A549 (cell line): ENCODE results near the gene OR6A2. TPM values are rescaled to one million over a fixed set of nuclear protein-coding genes. Genes with fewer than 3 reads are reported as not detected.
"Not testable (repeated sequence)": the region's sequence is repeated elsewhere in the genome, so short reads cannot be mapped to it uniquely, and the experiment has no call there.

ENCODE experiments used
- ATAC-seq, 2 experiments: fragments of 200-7000 bp in 1 of 2; fragments of >200 bp in 1 of 2; cut with Nextera tagmentation in 1 of 2; cut with Tn5 transposase in 1 of 2; 3 replicates each; pipeline versions ENCODE4 v1.8.0 to v1.9.1; 2018 to 2020; ENCODE audit warnings: mild to moderate bottlenecking in 1 of 2, moderate library complexity in 1 of 2
- CTCF ChIA-PET: fragments of 300-600 bp; sonication (Branson Sonifier 250); formaldehyde crosslinking; extraction: SDS; loops from one replicate; lab custom pipeline; 2021; ENCODE audit warnings: antibody characterized with exemption, inconsistent platforms; lab: Yijun Ruan, JAX
- POLR2A ChIA-PET: fragments of 350-600 bp; formaldehyde crosslinking; extraction: SDS; loops from one replicate; lab custom pipeline; 2021; ENCODE audit warnings: antibody characterized with exemption, inconsistent platforms; lab: Yijun Ruan, JAX
- DNase-seq, 2 experiments: peaks; one replicate each; pipeline versions ENCODE4 v3.0.0 to v3.0.0-alpha.2; 2011 to 2016; ENCODE audit warnings: low read depth in 1 of 2, low spot score in 1 of 2
- FAIRE-seq: peaks from 2 replicates; lab custom pipeline; 2011; peaks lifted over from hg19 to GRCh38; lab: Jason Lieb, UNC
- H3K27ac ChIP-seq, 2 experiments: fragments of >200 bp; sonication (Bioruptor Twin); formaldehyde crosslinking; 3 replicates each; pipeline ENCODE4 v1.5.1; 2016 to 2017
- H3K4me1 ChIP-seq: fragments of >200 bp; sonication (Bioruptor Twin); formaldehyde crosslinking; 3 replicates; pipeline ENCODE4 v1.6.1; 2016
- H3K4me2 ChIP-seq: fragments of >200 bp; sonication (Bioruptor Twin); formaldehyde crosslinking; 3 replicates; pipeline ENCODE4 v1.6.1; 2016
- H3K4me3 ChIP-seq: fragments of >200 bp; sonication (Bioruptor Twin); formaldehyde crosslinking; 3 replicates; pipeline ENCODE4 v1.5.1; 2016
- H3K9me3 ChIP-seq: fragments of >200 bp; sonication (Bioruptor Twin); formaldehyde crosslinking; 3 replicates; pipeline ENCODE4 v1.6.1; 2016
- ATOH8 ChIP-seq: fragments of 250-450 bp; sonication (Bioruptor Pico); IDR thresholded peaks from 2 replicates; pipeline ENCODE4 v1.5.0; 2020; ENCODE audit warnings: low read depth, mild to moderate bottlenecking, moderate library complexity
- BHLHE40 ChIP-seq: IDR thresholded peaks from 2 replicates; pipeline ENCODE4 v1.6.1; 2012; ENCODE audit warnings: low read depth, low read length, inconsistent platforms
- CBX8 ChIP-seq: fragments of 200-600 bp; sonication (generic); IDR thresholded peaks from 2 replicates; pipeline ENCODE4 v1.6.1; 2016
- CHD2 ChIP-seq: fragments of 150-350 bp; IDR thresholded peaks from 2 replicates; pipeline ENCODE4 v1.6.1; 2014; ENCODE audit warnings: low read length; ENCODE audit not compliant: partially characterized antibody
- CHD4 ChIP-seq: fragments of 200-600 bp; sonication (generic); IDR thresholded peaks from 2 replicates; pipeline ENCODE4 v1.6.1; 2016; ENCODE audit warnings: antibody characterized with exemption, mild to moderate bottlenecking, borderline replicate concordance
- CTCF ChIP-seq: fragments of >200 bp; sonication (Bioruptor Twin); formaldehyde crosslinking; IDR thresholded peaks from 3 replicates; pipeline ENCODE4 v1.5.1; 2016
- E2F6 ChIP-seq: IDR thresholded peaks from 2 replicates; pipeline ENCODE4 v1.6.1; 2012; ENCODE audit warnings: low read depth, borderline replicate concordance
- FOSL2 ChIP-seq, 2 experiments: fragments of 450-650 bp in 1 of 2; fragments of >200 bp in 1 of 2; sonication (Bioruptor Twin) in 1 of 2; formaldehyde crosslinking; IDR thresholded peaks; 2 replicates each; pipeline versions ENCODE4 v1.5.0 to v1.6.1; 2016 to 2020; ENCODE audit warnings: mild to moderate bottlenecking in 1 of 2, moderate library complexity in 1 of 2
- HDAC2 ChIP-seq: fragments of 200-600 bp; sonication (generic); IDR thresholded peaks from 2 replicates; pipeline ENCODE4 v1.6.1; 2016
- HMGXB4 ChIP-seq: fragments of 250-450 bp; sonication (Bioruptor Pico); IDR thresholded peaks from 2 replicates; pipeline ENCODE4 v1.5.0; 2021; ENCODE audit warnings: mild to moderate bottlenecking, moderate library complexity, borderline replicate concordance
- HOXB13 ChIP-seq: fragments of 250-450 bp; sonication (Bioruptor Pico); IDR thresholded peaks from 2 replicates; pipeline ENCODE4 v1.5.0; 2020; ENCODE audit warnings: low read depth, mild to moderate bottlenecking, moderate library complexity
- HOXB5 ChIP-seq: fragments of 250-450 bp; sonication (Bioruptor Pico); IDR thresholded peaks from 2 replicates; pipeline ENCODE4 v1.5.0; 2020; ENCODE audit warnings: mild to moderate bottlenecking, moderate library complexity
- JUN ChIP-seq, 2 experiments: fragments of >200 bp; sonication (Bioruptor Twin); formaldehyde crosslinking; IDR thresholded peaks; 2 replicates in 1 of 2; 3 replicates in 1 of 2; pipeline ENCODE4 v1.6.1; 2016 to 2017
- MAX ChIP-seq: IDR thresholded peaks from 2 replicates; pipeline ENCODE4 v1.6.1; 2012
- NPAS2 ChIP-seq: fragments of 250-450 bp; sonication (Bioruptor Pico); IDR thresholded peaks from 2 replicates; pipeline ENCODE4 v1.8.0; 2022; ENCODE audit warnings: mild to moderate bottlenecking, moderate library complexity, borderline replicate concordance
- NR3C1 ChIP-seq: fragments of >200 bp; sonication (Bioruptor Twin); formaldehyde crosslinking; IDR thresholded peaks from 3 replicates; pipeline ENCODE4 v1.6.1; 2017
- POLR2A ChIP-seq: IDR thresholded peaks from 2 replicates; pipeline ENCODE4 v1.6.1; 2012; ENCODE audit warnings: mild to moderate bottlenecking, low read length
- POLR2AphosphoS2 ChIP-seq: conservative IDR thresholded peaks from 2 replicates; pipeline ENCODE4 v1.6.1; 2012; ENCODE audit warnings: low read length, improper control_type of control experiment, inconsistent platforms
- RAD21 ChIP-seq, 2 experiments: fragments of >200 bp in 1 of 2; sonication (Bioruptor Twin) in 1 of 2; formaldehyde crosslinking in 1 of 2; IDR thresholded peaks in 1 of 2; conservative IDR thresholded peaks in 1 of 2; 2 replicates in 1 of 2; 3 replicates in 1 of 2; pipeline ENCODE4 v1.6.1; 2012 to 2018; ENCODE audit warnings: inconsistent platforms in 1 of 2
- RARB ChIP-seq: fragments of 250-450 bp; sonication (Bioruptor Pico); IDR thresholded peaks from 2 replicates; pipeline ENCODE4 v1.8.0; 2021; ENCODE audit warnings: mild to moderate bottlenecking, moderate library complexity
- SMC3 ChIP-seq: fragments of >200 bp; sonication (Bioruptor Twin); formaldehyde crosslinking; IDR thresholded peaks from 3 replicates; pipeline ENCODE4 v1.6.1; 2018; ENCODE audit warnings: inconsistent platforms
- USF2 ChIP-seq: fragments of 450-650 bp; IDR thresholded peaks from 2 replicates; pipeline ENCODE4 v1.6.1; 2014; ENCODE audit warnings: antibody characterized with exemption
- ZFP36 ChIP-seq: fragments of 450-650 bp; IDR thresholded peaks from 2 replicates; pipeline ENCODE4 v1.6.1; 2014; ENCODE audit warnings: borderline replicate concordance; ENCODE audit not compliant: partially characterized antibody
- ZSCAN20 ChIP-seq: fragments of 250-450 bp; sonication (Bioruptor Pico); IDR thresholded peaks from 2 replicates; pipeline ENCODE4 v1.8.0; 2022; ENCODE audit warnings: mild to moderate bottlenecking, moderate library complexity
- WGBS: methylation state at CpG from one replicate; pipeline ENCODE4 v1.1.6; 2017; ENCODE audit errors: missing lambda C conversion rate; 5-methylcytosine and 5-hydroxymethylcytosine counted together
- polyA plus RNA-seq, 4 experiments: library from polyadenylated mRNA; depleted of rRNA in 3 of 4; stranded (reverse); fragments of >200 nt; fragmentation: RNase III in 1 of 4; extraction: RNeasy Plus Mini Kit Qiagen cat#74134 plus additional on column Dnase treatment in 1 of 4; gene quantifications; 2 replicates in 3 of 4; 3 replicates in 1 of 4; pipeline ENCODE4 v1.2.3, GENCODE V29; 2011 to 2017

Gene OR6A2
- polyA plus RNA-seq, 2 of the 4 experiments (the other 2 are of a cell fraction): 0.01 TPM; not detected in 1

GRCh38 chr11:6813656-6814055 is 14.2 kb upstream of the OR6A2 start:
- CTCF ChIA-PET: interaction anchor here (2.4 kb wide), 1 partner anchor 10 kb away, joined by 23 read pairs; no protein-coding TSS in a partner anchor
- no peak for TF ChIP-seq CHD4
- TF ChIP-seq RARB (CRISPR knock-in tag): no peak
- no peak for TF ChIP-seq JUN (IDR thresholded peaks at IDR 0.05)
- no peak for TF ChIP-seq HOXB5 (CRISPR knock-in tag)
- no peak for TF ChIP-seq POLR2A
- TF ChIP-seq NR3C1: no peak
- TF ChIP-seq BHLHE40: no peak
- TF ChIP-seq USF2: no peak
- no peak for TF ChIP-seq CHD2
- TF ChIP-seq NPAS2 (CRISPR knock-in tag): no peak
- TF ChIP-seq HOXB13: no peak
- no peak for TF ChIP-seq HMGXB4 (CRISPR knock-in tag)
- TF ChIP-seq ZSCAN20 (CRISPR knock-in tag): no peak
- TF ChIP-seq HDAC2: no peak
- no peak for TF ChIP-seq ATOH8 (CRISPR knock-in tag)
- TF ChIP-seq, all 56 proteins: peak for 0
- Histone ChIP-seq H3K4me1 (no peaks in the 10 kb centered on the region), H3K4me2 (no peak overlapping the region), H3K9me3 (no peaks in the 10 kb centered on the region), H3K4me3 (no peak overlapping the region), H3K27ac (no peak overlapping the region)
- DNase-seq: no peak
- POLR2A ChIA-PET: no interaction called here
- ATAC-seq: no peak
- 0% methylated on average over 2 of the region's 2 CpGs for WGBS
- FAIRE-seq: no peak

- FAIRE-seq (no peak), ATAC-seq (peak; percentile 43 to 84; a peak in 4 of 6 replicates), DNase-seq (peak; percentile 35 to 43)
- WGBS: 4% methylated on average over 6 of the region's 6 CpGs
- Histone ChIP-seq H3K4me2 (no peak overlapping the region), H3K27ac (no peak overlapping the region), H3K9me3 (no peaks in the 10 kb centered on the region), H3K4me3 (no peak overlapping the region), H3K4me1 (no peaks in the 10 kb centered on the region)
- POLR2A ChIA-PET: no interaction called here
- TF ChIP-seq ZFP36 (no peak), POLR2AphosphoS2 (no peak), MAX (no peak), E2F6 (no peak), RAD21 (conservative IDR thresholded peaks at IDR 0.05 in 1 of 2, IDR thresholded peaks at IDR 0.05 in 1 of 2) (peak in 1 of 2 experiments; percentile 50; a peak in 2 of 5 replicates), SMC3 (0 out of 3 replicates have a peak, but pooled peaks have one; percentile 13), FOSL2 (IDR thresholded peaks at IDR 0.05) (no peak), FOSL2 (CRISPR knock-in tag; IDR thresholded peaks at IDR 0.05) (no peak), CBX8 (no peak), CTCF (peak; percentile 45)
- CTCF ChIA-PET: interaction anchor here (0.8 to 2.4 kb wide), 8 partner anchors 9 to 1290 kb away, joined by 3 to 23 read pairs (median 4); partner anchors contain the start of gene OR10A2
Observed at GRCh38 chr11:6812390-6813005, 13.0 kb upstream of the OR6A2 start.

- not testable (repeated sequence) for FAIRE-seq
Observed at GRCh38 chr11:6801075-6801474, 1.6 kb upstream of the OR6A2 start.

More at GRCh38 chr11:6801075-6801474, 1.6 kb upstream of the OR6A2 start:
- H3K4me3 ChIP-seq, H3K27ac ChIP-seq, ATAC-seq, DNase-seq, H3K9me3 ChIP-seq, H3K4me2 ChIP-seq, CTCF ChIA-PET, POLR2A ChIA-PET, H3K4me1 ChIP-seq: not testable (repeated sequence)
